WTC11 (cell line): ENCODE measurements around the gene FAH. TPM values are rescaled to one million over a fixed set of nuclear protein-coding genes. Genes with fewer than 3 reads are reported as not detected.

ENCODE experiments used
- ATAC-seq: fragments of 200-7000 bp; cut with Tn5 transposase; 2 replicates; pipeline ENCODE4 v1.10.0; 2021; ENCODE audit warnings: mild to moderate bottlenecking, moderate library complexity
- CTCF ChIA-PET: fragments of 300-600 bp; sonication (Branson Sonifier 250); formaldehyde crosslinking; loops from one replicate; lab custom pipeline; 2021; ENCODE audit warnings: antibody characterized with exemption; lab: Charles Lee
- POLR2A ChIA-PET: fragments of 350-600 bp; sonication (Branson Sonifier 250); formaldehyde crosslinking; loops from one replicate; lab custom pipeline; 2021; ENCODE audit warnings: antibody characterized with exemption; lab: Charles Lee
- DNase-seq: peaks from one replicate; pipeline ENCODE4 v3.0.0; 2021; ENCODE audit warnings: low spot score
- H3K27ac Mint-ChIP-seq: 2 replicates; pipeline ENCODE4 v1.8.0; 2021; ENCODE audit warnings: mixed read lengths
- H3K27me3 Mint-ChIP-seq: 2 replicates; pipeline ENCODE4 v1.8.0; 2021; ENCODE audit warnings: low read depth, mild to moderate bottlenecking, moderate library complexity, mixed read lengths
- H3K36me3 Mint-ChIP-seq: 2 replicates; pipeline ENCODE4 v1.8.0; 2021; ENCODE audit warnings: mixed read lengths
- H3K4me1 Mint-ChIP-seq: 2 replicates; pipeline ENCODE4 v1.8.0; 2022; ENCODE audit warnings: mixed read lengths
- H3K4me3 Mint-ChIP-seq: 2 replicates; pipeline ENCODE4 v1.8.0; 2021; ENCODE audit warnings: mild to moderate bottlenecking, moderate library complexity, mixed read lengths
- H3K9me3 Mint-ChIP-seq: 2 replicates; pipeline ENCODE4 v1.8.0; 2021; ENCODE audit warnings: mixed read lengths
- AFF4 ChIP-seq: sonication (generic); formaldehyde crosslinking; IDR thresholded peaks from 2 replicates; pipeline ENCODE4 v1.8.1; 2023; ENCODE audit warnings: mild to moderate bottlenecking, missing genetic modification reagents, borderline replicate concordance
- CREB1 ChIP-seq: sonication (generic); formaldehyde crosslinking; IDR thresholded peaks from 2 replicates; pipeline ENCODE4 v1.8.0; 2023; ENCODE audit warnings: mild to moderate bottlenecking, missing genetic modification reagents
- CREM ChIP-seq: sonication (generic); formaldehyde crosslinking; IDR thresholded peaks from 2 replicates; pipeline ENCODE4 v1.8.1; 2022; ENCODE audit warnings: mild to moderate bottlenecking, missing genetic modification reagents, moderate library complexity
- CTCF ChIP-seq: fragments of 200-600 bp; IDR thresholded peaks from 2 replicates; pipeline ENCODE4 v1.8.0; 2022; ENCODE audit warnings: antibody characterized with exemption
- ELF4 ChIP-seq: sonication (generic); formaldehyde crosslinking; IDR thresholded peaks from 2 replicates; pipeline ENCODE4 v1.8.1; 2022; ENCODE audit warnings: low read depth, mild to moderate bottlenecking, moderate library complexity, missing genetic modification reagents
- EMX1 ChIP-seq: fragments of 250-450 bp; sonication (Bioruptor Pico); IDR thresholded peaks from 2 replicates; pipeline ENCODE4 v1.8.0; 2021; ENCODE audit warnings: mild to moderate bottlenecking
- ESRRA ChIP-seq: sonication (generic); formaldehyde crosslinking; IDR thresholded peaks from 2 replicates; pipeline ENCODE4 v1.8.1; 2022; ENCODE audit warnings: mild to moderate bottlenecking, missing genetic modification reagents, borderline replicate concordance
- KAT7 ChIP-seq: sonication (generic); formaldehyde crosslinking; IDR thresholded peaks from 2 replicates; pipeline ENCODE4 v1.8.1; 2023; ENCODE audit warnings: missing genetic modification reagents, mild to moderate bottlenecking, borderline replicate concordance
- MLX ChIP-seq: sonication (generic); formaldehyde crosslinking; IDR thresholded peaks from 2 replicates; pipeline ENCODE4 v1.8.1; 2023; ENCODE audit warnings: mild to moderate bottlenecking, missing genetic modification reagents, moderate library complexity
- MXD4 ChIP-seq: fragments of 250-450 bp; sonication (Bioruptor Pico); IDR thresholded peaks from 2 replicates; pipeline ENCODE4 v1.8.0; 2021; ENCODE audit warnings: mild to moderate bottlenecking, moderate library complexity, borderline replicate concordance
- OVOL2 ChIP-seq: fragments of 250-450 bp; sonication (Bioruptor Pico); IDR thresholded peaks from 2 replicates; pipeline ENCODE4 v1.9.0; 2021; ENCODE audit warnings: mild to moderate bottlenecking, borderline replicate concordance
- RELA ChIP-seq: sonication (generic); formaldehyde crosslinking; IDR thresholded peaks from 2 replicates; pipeline ENCODE4 v1.8.1; 2022; ENCODE audit warnings: missing genetic modification reagents, mild to moderate bottlenecking, borderline replicate concordance
- ZBTB43 ChIP-seq: sonication (generic); formaldehyde crosslinking; IDR thresholded peaks from 2 replicates; pipeline ENCODE4 v1.8.1; 2023; ENCODE audit warnings: mild to moderate bottlenecking, missing genetic modification reagents
- ZNF219 ChIP-seq: sonication (generic); formaldehyde crosslinking; IDR thresholded peaks from 2 replicates; pipeline ENCODE4 v1.8.0; 2023; ENCODE audit warnings: missing genetic modification reagents, mild to moderate bottlenecking, borderline replicate concordance
- ZSCAN18 ChIP-seq: fragments of 250-450 bp; sonication (Bioruptor Pico); IDR thresholded peaks from 2 replicates; pipeline ENCODE4 v2.1.2; 2022; ENCODE audit warnings: mild to moderate bottlenecking, moderate library complexity
- total RNA-seq: library from RNA; stranded (reverse); gene quantifications from 3 replicates; pipeline ENCODE4 v1.2.3, GENCODE V29; 2021
- TF ChIP-seq, protein P1 (sequence below): sonication (generic); formaldehyde crosslinking; IDR thresholded peaks from 2 replicates; pipeline ENCODE4 v1.8.1; 2022; ENCODE audit warnings: low read depth, mild to moderate bottlenecking, moderate library complexity, missing genetic modification reagents, borderline replicate concordance
- TF ChIP-seq, protein P2 (sequence below): sonication (generic); formaldehyde crosslinking; IDR thresholded peaks from 2 replicates; pipeline ENCODE4 v1.8.1; 2022; ENCODE audit warnings: missing genetic modification reagents, borderline replicate concordance

Gene FAH
- total RNA-seq, 1 experiment from 2014 or later, result 22.8 TPM

DNA sequence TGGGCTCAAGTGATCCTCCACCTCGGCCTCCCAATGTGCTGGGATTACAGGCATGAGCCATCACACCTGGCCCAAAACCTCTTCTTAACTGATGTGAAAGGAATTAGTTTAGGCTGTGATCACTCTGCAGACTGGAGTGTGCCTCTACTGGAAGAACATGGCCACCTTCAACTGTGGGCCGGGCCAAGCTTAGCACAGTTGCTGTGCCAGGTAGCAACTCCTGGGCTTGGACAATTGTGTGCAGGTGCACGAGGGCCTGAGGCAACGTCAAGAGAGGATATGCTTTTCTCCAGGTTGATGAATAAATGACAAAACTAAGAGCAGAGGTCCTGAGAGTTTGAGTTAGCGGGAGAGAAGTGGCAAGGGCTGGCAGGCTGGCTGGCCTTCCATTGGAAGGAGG, 6.5 kb downstream of the FAH start:
- CTCF ChIA-PET, result no interaction called here
- H3K4me3 Mint-ChIP-seq, result no peak overlapping the region
- ATAC-seq, result no peak
- no peak overlapping the region for H3K27ac Mint-ChIP-seq
- peaks cover 27% of the 10 kb centered on the region for H3K36me3 Mint-ChIP-seq
- H3K9me3 Mint-ChIP-seq, result no peaks in the 10 kb centered on the region
- no peak for DNase-seq
- TF ChIP-seq AFF4 (no peak), CREB1 (CRISPR knock-in tag) (no peak), ZNF219 (no peak), RELA (CRISPR knock-in tag) (no peak), MLX (CRISPR knock-in tag) (no peak), ELF4 (CRISPR knock-in tag) (no peak), MXD4 (CRISPR knock-in tag) (no peak), ZBTB43 (no peak), EMX1 (CRISPR knock-in tag) (no peak), CREM (CRISPR knock-in tag) (no peak), CTCF (no peak), ZSCAN18 (no peak), ESRRA (CRISPR knock-in tag) (no peak), OVOL2 (CRISPR knock-in tag) (no peak), KAT7 (CRISPR knock-in tag) (no peak)
- TF ChIP-seq, protein P1, sequence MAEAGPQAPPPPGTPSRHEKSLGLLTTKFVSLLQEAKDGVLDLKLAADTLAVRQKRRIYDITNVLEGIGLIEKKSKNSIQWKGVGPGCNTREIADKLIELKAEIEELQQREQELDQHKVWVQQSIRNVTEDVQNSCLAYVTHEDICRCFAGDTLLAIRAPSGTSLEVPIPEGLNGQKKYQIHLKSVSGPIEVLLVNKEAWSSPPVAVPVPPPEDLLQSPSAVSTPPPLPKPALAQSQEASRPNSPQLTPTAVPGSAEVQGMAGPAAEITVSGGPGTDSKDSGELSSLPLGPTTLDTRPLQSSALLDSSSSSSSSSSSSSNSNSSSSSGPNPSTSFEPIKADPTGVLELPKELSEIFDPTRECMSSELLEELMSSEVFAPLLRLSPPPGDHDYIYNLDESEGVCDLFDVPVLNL (CRISPR knock-in tag), result no peak
- TF ChIP-seq, protein P2, sequence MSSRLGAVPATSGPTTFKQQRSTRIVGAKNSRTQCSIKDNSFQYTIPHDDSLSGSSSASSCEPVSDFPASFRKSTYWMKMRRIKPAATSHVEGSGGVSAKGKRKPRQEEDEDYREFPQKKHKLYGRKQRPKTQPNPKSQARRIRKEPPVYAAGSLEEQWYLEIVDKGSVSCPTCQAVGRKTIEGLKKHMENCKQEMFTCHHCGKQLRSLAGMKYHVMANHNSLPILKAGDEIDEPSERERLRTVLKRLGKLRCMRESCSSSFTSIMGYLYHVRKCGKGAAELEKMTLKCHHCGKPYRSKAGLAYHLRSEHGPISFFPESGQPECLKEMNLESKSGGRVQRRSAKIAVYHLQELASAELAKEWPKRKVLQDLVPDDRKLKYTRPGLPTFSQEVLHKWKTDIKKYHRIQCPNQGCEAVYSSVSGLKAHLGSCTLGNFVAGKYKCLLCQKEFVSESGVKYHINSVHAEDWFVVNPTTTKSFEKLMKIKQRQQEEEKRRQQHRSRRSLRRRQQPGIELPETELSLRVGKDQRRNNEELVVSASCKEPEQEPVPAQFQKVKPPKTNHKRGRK (CRISPR knock-in tag), result no peak
- TF ChIP-seq, all 79 proteins: peak for 0
- peaks cover 8% of the 10 kb centered on the region for H3K4me1 Mint-ChIP-seq
- POLR2A ChIA-PET, result no interaction called here
- no peaks in the 10 kb centered on the region for H3K27me3 Mint-ChIP-seq
